Hepatocyte (in vitro differentiated cells): ENCODE data around the gene DCAF15. TPM values are rescaled to one million over a fixed set of nuclear protein-coding genes. Genes with fewer than 3 reads are reported as not detected.

ENCODE experiments used
- DNase-seq: peaks from one replicate; pipeline ENCODE4 v3.0.0-alpha.2; 2016; ENCODE audit warnings: low spot score
- H2AFZ ChIP-seq: fragments of 200-600 bp; sonication (generic); 2 replicates; pipeline ENCODE4 v1.6.0; 2016; ENCODE audit warnings: antibody characterized with exemption, mild to moderate bottlenecking
- H3K27ac ChIP-seq: fragments of 200-600 bp; sonication (generic); 2 replicates; pipeline ENCODE4 v1.5.1; 2016; ENCODE audit warnings: mild to moderate bottlenecking
- H3K27me3 ChIP-seq: fragments of 200-600 bp; sonication (generic); 2 replicates; pipeline ENCODE4 v1.6.1; 2016
- H3K36me3 ChIP-seq: fragments of 200-600 bp; sonication (generic); replicated peaks from 2 replicates; pipeline ENCODE4 v1.5.1; 2016; ENCODE audit warnings: low read depth; ENCODE audit not compliant: insufficient read depth
- H3K4me1 ChIP-seq: fragments of 200-600 bp; sonication (generic); 2 replicates; pipeline ENCODE4 v1.5.1; 2016; ENCODE audit warnings: mild to moderate bottlenecking, moderate library complexity; ENCODE audit not compliant: insufficient read depth
- H3K4me2 ChIP-seq: fragments of 200-600 bp; sonication (generic); 2 replicates; pipeline ENCODE4 v1.6.0; 2016
- H3K4me3 ChIP-seq: fragments of 200-600 bp; sonication (generic); 2 replicates; pipeline ENCODE4 v1.5.1; 2016; ENCODE audit warnings: mild to moderate bottlenecking
- H3K79me2 ChIP-seq: fragments of 200-600 bp; sonication (generic); 2 replicates; pipeline ENCODE4 v1.6.0; 2017; ENCODE audit warnings: mild to moderate bottlenecking
- H3K9me2 ChIP-seq: fragments of 200-600 bp; sonication (generic); replicated peaks from 2 replicates; pipeline ENCODE4 v1.6.0; 2017; ENCODE audit warnings: mild to moderate bottlenecking; ENCODE audit not compliant: insufficient read depth
- H3K9me3 ChIP-seq: fragments of 200-600 bp; sonication (generic); 2 replicates; pipeline ENCODE4 v1.5.1; 2016; ENCODE audit warnings: low read depth, mild to moderate bottlenecking
- H4K20me1 ChIP-seq: fragments of 200-600 bp; sonication (generic); 2 replicates; pipeline ENCODE4 v1.6.0; 2016; ENCODE audit warnings: mild to moderate bottlenecking; ENCODE audit not compliant: insufficient read depth, poor library complexity, severe bottlenecking
- EZH2 ChIP-seq: fragments of 200-600 bp; sonication (generic); IDR thresholded peaks from 2 replicates; pipeline ENCODE4 v1.6.1; 2016; ENCODE audit warnings: antibody characterized with exemption, mild to moderate bottlenecking, borderline replicate concordance
- EZH2phosphoT487 ChIP-seq: fragments of 200-600 bp; sonication (generic); IDR thresholded peaks from one replicate; pipeline ENCODE4 v1.6.1; 2018; ENCODE audit warnings: antibody characterized with exemption, mild to moderate bottlenecking, low read depth, moderate library complexity; ENCODE audit not compliant: unreplicated experiment, severe bottlenecking
- WGBS: methylation state at CpG from one replicate; pipeline ENCODE4 v1.1.6; 2016; ENCODE audit warnings: low lambda C conversion rate; ENCODE audit errors: missing lambda C conversion rate; 5-methylcytosine and 5-hydroxymethylcytosine counted together
- polyA plus RNA-seq: library from polyadenylated mRNA; unstranded; fragments of >200 nt; fragmentation: Nextera tagmentation; extraction: Ambion mirVana; gene quantifications from 2 replicates; pipeline ENCODE4 v1.2.1, GENCODE V29; 2016
- total RNA-seq: library from RNA; depleted of rRNA; stranded (reverse); fragments of >200 nt; gene quantifications from 2 replicates; pipeline ENCODE4 v1.2.3, GENCODE V29; 2014
- TF ChIP-seq, protein P1 (sequence below): fragments of 200-600 bp; sonication (generic); IDR thresholded peaks from 2 replicates; pipeline ENCODE4 v1.5.1; 2016; ENCODE audit warnings: antibody characterized with exemption, mild to moderate bottlenecking; ENCODE audit not compliant: poor library complexity

The DCAF15 gene
- total and polyA plus RNA-seq, 2 experiments from 2014 or later, result 13.4 to 16.4 TPM

DNA sequence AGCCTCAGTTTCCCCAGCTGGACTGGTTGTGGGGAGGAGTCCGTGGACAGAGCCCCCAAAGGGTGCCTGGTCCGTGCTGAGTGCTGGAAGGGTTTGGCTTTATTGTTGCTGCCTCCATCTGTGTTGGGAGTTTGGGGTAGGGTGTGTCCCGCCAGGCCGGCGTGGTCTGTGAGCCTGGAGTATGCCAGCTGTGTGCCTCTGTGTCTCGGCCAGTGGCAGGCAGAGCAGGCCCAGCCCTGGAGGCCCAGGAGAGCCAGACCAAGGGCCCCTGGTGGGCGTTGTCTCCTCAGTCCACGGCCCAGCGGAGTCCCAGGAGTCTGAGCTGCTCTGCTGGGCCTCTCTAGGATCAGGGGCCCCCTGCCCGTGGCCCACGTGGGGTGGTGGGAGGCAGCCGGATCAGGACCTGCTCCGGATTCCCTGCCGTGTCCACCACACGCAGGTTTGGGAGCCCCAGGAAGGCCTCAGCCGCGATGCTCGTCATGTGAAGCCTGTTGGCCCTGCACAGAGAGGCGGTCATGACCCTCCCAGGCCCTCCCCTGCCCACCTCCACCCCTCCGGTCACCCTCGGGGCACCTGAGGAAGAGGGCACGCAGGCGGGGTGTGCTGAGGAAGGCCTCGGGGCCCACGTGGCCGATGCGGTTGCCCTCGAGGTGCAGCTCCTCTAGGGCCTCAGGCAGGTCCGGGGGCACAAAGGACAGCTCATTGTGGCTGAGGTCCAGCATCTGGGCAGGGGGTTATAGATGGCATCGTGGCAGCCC, 20.7 kb upstream of the DCAF15 start:
- WGBS, result 98% methylated on average over 20 of the region's 30 CpGs
- Histone ChIP-seq H4K20me1 (no peaks in the 10 kb centered on the region), H3K36me3 (no peaks in the 10 kb centered on the region), H3K9me2 (no peaks in the 10 kb centered on the region), H3K4me3 (no peak overlapping the region), H3K27ac (no peak overlapping the region), H3K79me2 (no peaks in the 10 kb centered on the region), H3K27me3 (no peaks in the 10 kb centered on the region), H3K4me1 (no peaks in the 10 kb centered on the region), H3K9me3 (no peaks in the 10 kb centered on the region), H3K4me2 (no peak overlapping the region), H2AFZ (no peak overlapping the region)
- TF ChIP-seq EZH2phosphoT487, result no peak
- TF ChIP-seq, protein P1, sequence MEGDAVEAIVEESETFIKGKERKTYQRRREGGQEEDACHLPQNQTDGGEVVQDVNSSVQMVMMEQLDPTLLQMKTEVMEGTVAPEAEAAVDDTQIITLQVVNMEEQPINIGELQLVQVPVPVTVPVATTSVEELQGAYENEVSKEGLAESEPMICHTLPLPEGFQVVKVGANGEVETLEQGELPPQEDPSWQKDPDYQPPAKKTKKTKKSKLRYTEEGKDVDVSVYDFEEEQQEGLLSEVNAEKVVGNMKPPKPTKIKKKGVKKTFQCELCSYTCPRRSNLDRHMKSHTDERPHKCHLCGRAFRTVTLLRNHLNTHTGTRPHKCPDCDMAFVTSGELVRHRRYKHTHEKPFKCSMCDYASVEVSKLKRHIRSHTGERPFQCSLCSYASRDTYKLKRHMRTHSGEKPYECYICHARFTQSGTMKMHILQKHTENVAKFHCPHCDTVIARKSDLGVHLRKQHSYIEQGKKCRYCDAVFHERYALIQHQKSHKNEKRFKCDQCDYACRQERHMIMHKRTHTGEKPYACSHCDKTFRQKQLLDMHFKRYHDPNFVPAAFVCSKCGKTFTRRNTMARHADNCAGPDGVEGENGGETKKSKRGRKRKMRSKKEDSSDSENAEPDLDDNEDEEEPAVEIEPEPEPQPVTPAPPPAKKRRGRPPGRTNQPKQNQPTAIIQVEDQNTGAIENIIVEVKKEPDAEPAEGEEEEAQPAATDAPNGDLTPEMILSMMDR, result no peak
- no peak for TF ChIP-seq EZH2
- DNase-seq, result no peak

GRCh38 chr19:13932149-13932637, 20.1 kb upstream of the DCAF15 start:
- H3K4me2 ChIP-seq, result no peak overlapping the region
- no peaks in the 10 kb centered on the region for H3K9me3 ChIP-seq
- no peaks in the 10 kb centered on the region for H3K4me1 ChIP-seq
- no peaks in the 10 kb centered on the region for H3K79me2 ChIP-seq
- no peak for DNase-seq
- WGBS, result 95% methylated on average over 6 of the region's 6 CpGs
- H3K4me3 ChIP-seq, result no peak overlapping the region
- H3K9me2 ChIP-seq, result no peaks in the 10 kb centered on the region
- TF ChIP-seq EZH2phosphoT487 (no peak), EZH2 (no peak)
- TF ChIP-seq, protein P1, result no peak
- no peak overlapping the region for H2AFZ ChIP-seq
- H4K20me1 ChIP-seq, result no peaks in the 10 kb centered on the region
- no peak overlapping the region for H3K27ac ChIP-seq
- H3K27me3 ChIP-seq, result no peaks in the 10 kb centered on the region
- H3K36me3 ChIP-seq, result no peaks in the 10 kb centered on the region

DNA sequence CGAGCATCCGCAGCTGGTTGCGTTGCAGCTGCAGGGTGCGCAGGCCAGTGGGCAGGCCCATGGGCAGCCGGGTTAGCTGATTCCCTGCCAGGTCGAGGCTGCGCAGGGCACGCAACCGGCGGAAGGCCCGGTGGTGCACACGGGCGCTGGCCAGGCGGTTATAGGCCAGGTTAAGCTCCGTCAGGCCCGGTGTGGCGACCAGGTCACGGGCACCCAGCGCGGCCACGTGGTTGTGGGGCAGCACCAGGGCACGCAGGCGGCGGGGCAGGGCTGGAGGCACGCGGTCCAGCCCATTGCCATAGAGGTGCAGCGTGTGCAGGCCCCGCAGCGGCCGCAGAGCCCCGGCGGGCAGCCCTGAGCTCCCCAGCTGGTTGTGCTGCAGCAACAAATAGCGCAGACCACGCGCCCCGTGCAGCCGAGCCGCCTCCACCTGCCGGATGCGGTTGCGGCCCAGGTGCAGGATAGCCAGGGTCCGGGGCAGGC, 19.4 kb upstream of the DCAF15 start:
- H3K9me2 ChIP-seq, result no peaks in the 10 kb centered on the region
- H2AFZ ChIP-seq, result no peak overlapping the region
- H4K20me1 ChIP-seq, result no peaks in the 10 kb centered on the region
- no peak overlapping the region for H3K4me2 ChIP-seq
- H3K4me3 ChIP-seq, result no peak overlapping the region
- H3K79me2 ChIP-seq, result no peaks in the 10 kb centered on the region
- TF ChIP-seq, protein P1, result no peak
- TF ChIP-seq EZH2phosphoT487 (no peak), EZH2 (no peak)
- H3K4me1 ChIP-seq, result no peaks in the 10 kb centered on the region
- no peaks in the 10 kb centered on the region for H3K36me3 ChIP-seq
- no peaks in the 10 kb centered on the region for H3K27me3 ChIP-seq
- WGBS, result 97% methylated on average over 39 of the region's 42 CpGs
- H3K27ac ChIP-seq, result no peak overlapping the region
- no peak for DNase-seq
- H3K9me3 ChIP-seq, result no peaks in the 10 kb centered on the region
